ENCODE measurements around the gene LRIG1. TPM values are rescaled to one million over a fixed set of nuclear protein-coding genes. Genes with fewer than 3 reads are reported as not detected.

Gene LRIG1
- total RNA-seq, 6 donors from 2014 or later: 45.2 to 119 (median 81.9) TPM

GRCh38 chr3:66404903-66405700 lies 95.7 kb downstream of the LRIG1 start:
- Histone ChIP-seq H3K27me3 (no peaks in the 10 kb centered on the region), H3K4me1 (peaks cover 0 to 8% (median 3%) of the 10 kb centered on the region in 4 donors), H3K9me3 (no peaks in the 10 kb centered on the region), H3K4me3 (no peak overlapping the region), H3K36me3 (peaks cover 19 to 76% (median 32%) of the 10 kb centered on the region in 4 donors), H3K27ac (no peak overlapping the region)
- DNase-seq: peak in 1 of 2 donors; percentile 79
- TF ChIP-seq CTCF (IDR thresholded peaks at IDR 0.05) (no peak), EP300 (IDR thresholded peaks at IDR 0.05) (no peak), POLR2AphosphoS5 (IDR thresholded peaks at IDR 0.05) (no peak), POLR2A (IDR thresholded peaks at IDR 0.05) (no peak)
- no peak for ATAC-seq (ENCODE audit: low FRiP score in 2 of 2)
- WGBS, 2 donors: 95 to 97% methylated on average over 26 to 32 of the region's 32 CpGs

- WGBS, 2 donors: 53 to 54% methylated on average over 15 of the region's 15 CpGs
- no peak for DNase-seq
- H3K36me3 ChIP-seq: peaks cover 16 to 69% (median 28%) of the 10 kb centered on the region in 4 donors
- no peak for TF ChIP-seq CTCF (IDR thresholded peaks at IDR 0.05)
- H3K27ac ChIP-seq: no peak overlapping the region
- H3K4me1 ChIP-seq: peaks cover 0 to 8% (median 3%) of the 10 kb centered on the region in 4 donors
- no peak for ATAC-seq (ENCODE audit: low FRiP score in 2 of 2)
- no peaks in the 10 kb centered on the region for H3K9me3 ChIP-seq
- H3K4me3 ChIP-seq: no peak overlapping the region
- H3K27me3 ChIP-seq: no peaks in the 10 kb centered on the region
Observed at GRCh38 chr3:66404197-66404596, 96.6 kb downstream of the LRIG1 start.

GRCh38 chr3:66403323-66403990 lies 97.4 kb downstream of the LRIG1 start:
- Histone ChIP-seq H3K4me1 (peaks cover 0 to 8% (median 3%) of the 10 kb centered on the region in 4 donors), H3K36me3 (peaks cover 16 to 75% (median 30%) of the 10 kb centered on the region in 4 donors), H3K27me3 (no peaks in the 10 kb centered on the region), H3K27ac (peak overlapping the region in 1 of 4 donors; percentile 21), H3K4me3 (no peak overlapping the region), H3K9me3 (no peaks in the 10 kb centered on the region)
- DNase-seq: no peak
- no peak for TF ChIP-seq EP300 (IDR thresholded peaks at IDR 0.05)
- no peak for TF ChIP-seq POLR2AphosphoS5 (IDR thresholded peaks at IDR 0.05)
- TF ChIP-seq POLR2A (IDR thresholded peaks at IDR 0.05): no peak
- TF ChIP-seq CTCF (IDR thresholded peaks at IDR 0.05): no peak
- ATAC-seq (ENCODE audit: low FRiP score in 2 of 2): no peak
- 69 to 71% methylated on average over 10 to 13 of the region's 13 CpGs for WGBS, 2 donors

DNA sequence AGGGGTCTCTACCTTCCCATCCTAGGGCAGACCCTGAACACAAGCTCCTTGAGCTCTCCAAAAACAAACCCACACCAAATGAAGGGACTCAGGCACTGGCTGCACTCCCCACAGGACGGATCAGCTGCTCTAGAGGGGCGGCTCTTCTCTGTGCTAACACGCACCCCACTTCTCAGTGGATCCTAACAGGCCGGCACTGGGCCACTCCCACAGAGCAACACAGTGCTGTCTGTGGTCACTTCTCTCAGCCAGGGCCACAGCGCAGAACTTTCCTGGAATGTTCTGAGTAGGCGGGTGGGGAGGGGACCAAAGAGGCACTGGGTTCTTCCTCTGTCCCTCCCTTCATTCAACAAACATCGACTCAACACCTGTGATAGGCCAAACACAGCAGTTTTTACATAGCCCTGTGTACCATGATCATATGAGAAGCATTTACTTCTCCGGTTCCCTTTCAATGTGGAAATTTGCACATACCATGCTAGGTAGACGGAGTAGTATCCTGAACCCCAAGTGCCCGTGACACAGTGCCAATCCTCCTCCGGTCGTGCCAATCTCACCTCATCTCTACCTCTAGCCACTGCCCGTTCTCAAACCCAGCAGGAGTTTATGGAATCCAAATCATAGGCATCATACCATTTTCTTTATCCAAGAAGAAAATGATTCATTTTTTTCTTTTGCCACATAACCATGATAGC lies 98.1 kb downstream of the LRIG1 start:
- H3K27me3 ChIP-seq: no peaks in the 10 kb centered on the region
- DNase-seq (no peak), ATAC-seq (ENCODE audit: low FRiP score in 2 of 2) (peak in 1 of 2 donors; percentile 8)
- peaks cover 0 to 11% (median 3%) of the 10 kb centered on the region in 4 donors for H3K4me1 ChIP-seq
- H3K4me3 ChIP-seq: no peak overlapping the region
- WGBS, 2 donors: 86 to 87% methylated on average over 13 of the region's 13 CpGs
- peaks cover 16 to 75% (median 31%) of the 10 kb centered on the region in 4 donors for H3K36me3 ChIP-seq
- TF ChIP-seq POLR2A (IDR thresholded peaks at IDR 0.05): no peak
- no peak for TF ChIP-seq POLR2AphosphoS5 (IDR thresholded peaks at IDR 0.05)
- TF ChIP-seq EP300 (IDR thresholded peaks at IDR 0.05): no peak
- no peak for TF ChIP-seq CTCF (IDR thresholded peaks at IDR 0.05)
- H3K27ac ChIP-seq: no peak overlapping the region
- H3K9me3 ChIP-seq: no peaks in the 10 kb centered on the region

Data from upper lobe of left lung (tissue), 6 donors.